ENCODE results near the gene GPR176.
A peak's percentile ranks its signal among the peaks of the same experiment; 100 is the strongest.

Gene GPR176

GRCh38 chr15:39926526-39926925 lies 6.5 kb upstream of the GPR176 start (continued):
- TF ChIP-seq ZNF311 (tag by site-specific recombination; IDR thresholded peaks at IDR 0.05; ENCODE audit: borderline replicate concordance) = no peak

DNA sequence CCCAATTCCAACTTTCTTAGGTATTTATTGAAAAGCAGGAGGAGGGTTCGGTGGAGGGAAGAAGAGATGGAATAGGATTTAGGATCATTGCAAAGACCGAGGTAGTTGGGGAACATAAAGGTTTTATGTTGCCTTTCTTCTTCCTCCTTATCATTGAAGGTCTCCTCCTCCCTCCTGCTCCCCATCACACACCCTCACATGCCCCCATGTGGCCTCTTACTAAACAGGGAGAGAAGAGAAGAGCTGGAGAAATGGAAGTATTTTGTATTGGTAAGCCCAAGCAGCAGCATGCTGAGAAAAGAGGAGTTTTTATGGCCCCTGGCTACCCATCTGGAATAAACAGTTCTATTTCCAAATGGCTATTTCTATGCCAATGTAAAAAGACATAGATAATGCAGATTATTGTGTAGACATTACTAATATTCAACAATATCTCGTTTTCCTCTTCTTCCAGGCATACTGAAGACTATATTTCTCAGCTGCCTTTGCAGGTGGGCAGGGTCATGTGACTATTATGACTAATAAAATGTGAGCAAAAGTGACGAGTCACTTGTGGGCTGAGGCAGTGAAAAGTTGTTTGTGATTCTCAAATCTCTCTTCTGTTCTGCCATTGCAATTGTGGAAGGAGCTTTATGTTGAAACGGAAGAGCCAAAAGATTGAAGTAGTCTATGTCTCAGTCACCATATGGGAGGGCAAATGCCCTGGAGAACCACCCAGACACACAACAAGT lies 5.2 kb upstream of the GPR176 start:
- Histone ChIP-seq H3K9me3 (ENCODE audit: control insufficient read depth, insufficient read depth, low read depth, low read length) (no peaks in the 10 kb centered on the region), H3K4me3 (ENCODE audit: low read depth, low read length) (no peak overlapping the region), H3K4me1 (ENCODE audit: control insufficient read depth, insufficient read depth, low read length) (no peaks in the 10 kb centered on the region), H3K36me3 (ENCODE audit: control insufficient read depth in 2 of 2, insufficient read depth in 1 of 2, low read length in 2 of 2) (no peaks in the 10 kb centered on the region), H3K27ac (ENCODE audit: extremely low read depth, low read depth, low read length) (no peak overlapping the region)
- 0 out of 2 replicates have a peak, but pooled peaks have one; percentile 8 for TF ChIP-seq SP7 (tag by site-specific recombination; IDR thresholded peaks at IDR 0.05)
- TF ChIP-seq, protein P1, sequence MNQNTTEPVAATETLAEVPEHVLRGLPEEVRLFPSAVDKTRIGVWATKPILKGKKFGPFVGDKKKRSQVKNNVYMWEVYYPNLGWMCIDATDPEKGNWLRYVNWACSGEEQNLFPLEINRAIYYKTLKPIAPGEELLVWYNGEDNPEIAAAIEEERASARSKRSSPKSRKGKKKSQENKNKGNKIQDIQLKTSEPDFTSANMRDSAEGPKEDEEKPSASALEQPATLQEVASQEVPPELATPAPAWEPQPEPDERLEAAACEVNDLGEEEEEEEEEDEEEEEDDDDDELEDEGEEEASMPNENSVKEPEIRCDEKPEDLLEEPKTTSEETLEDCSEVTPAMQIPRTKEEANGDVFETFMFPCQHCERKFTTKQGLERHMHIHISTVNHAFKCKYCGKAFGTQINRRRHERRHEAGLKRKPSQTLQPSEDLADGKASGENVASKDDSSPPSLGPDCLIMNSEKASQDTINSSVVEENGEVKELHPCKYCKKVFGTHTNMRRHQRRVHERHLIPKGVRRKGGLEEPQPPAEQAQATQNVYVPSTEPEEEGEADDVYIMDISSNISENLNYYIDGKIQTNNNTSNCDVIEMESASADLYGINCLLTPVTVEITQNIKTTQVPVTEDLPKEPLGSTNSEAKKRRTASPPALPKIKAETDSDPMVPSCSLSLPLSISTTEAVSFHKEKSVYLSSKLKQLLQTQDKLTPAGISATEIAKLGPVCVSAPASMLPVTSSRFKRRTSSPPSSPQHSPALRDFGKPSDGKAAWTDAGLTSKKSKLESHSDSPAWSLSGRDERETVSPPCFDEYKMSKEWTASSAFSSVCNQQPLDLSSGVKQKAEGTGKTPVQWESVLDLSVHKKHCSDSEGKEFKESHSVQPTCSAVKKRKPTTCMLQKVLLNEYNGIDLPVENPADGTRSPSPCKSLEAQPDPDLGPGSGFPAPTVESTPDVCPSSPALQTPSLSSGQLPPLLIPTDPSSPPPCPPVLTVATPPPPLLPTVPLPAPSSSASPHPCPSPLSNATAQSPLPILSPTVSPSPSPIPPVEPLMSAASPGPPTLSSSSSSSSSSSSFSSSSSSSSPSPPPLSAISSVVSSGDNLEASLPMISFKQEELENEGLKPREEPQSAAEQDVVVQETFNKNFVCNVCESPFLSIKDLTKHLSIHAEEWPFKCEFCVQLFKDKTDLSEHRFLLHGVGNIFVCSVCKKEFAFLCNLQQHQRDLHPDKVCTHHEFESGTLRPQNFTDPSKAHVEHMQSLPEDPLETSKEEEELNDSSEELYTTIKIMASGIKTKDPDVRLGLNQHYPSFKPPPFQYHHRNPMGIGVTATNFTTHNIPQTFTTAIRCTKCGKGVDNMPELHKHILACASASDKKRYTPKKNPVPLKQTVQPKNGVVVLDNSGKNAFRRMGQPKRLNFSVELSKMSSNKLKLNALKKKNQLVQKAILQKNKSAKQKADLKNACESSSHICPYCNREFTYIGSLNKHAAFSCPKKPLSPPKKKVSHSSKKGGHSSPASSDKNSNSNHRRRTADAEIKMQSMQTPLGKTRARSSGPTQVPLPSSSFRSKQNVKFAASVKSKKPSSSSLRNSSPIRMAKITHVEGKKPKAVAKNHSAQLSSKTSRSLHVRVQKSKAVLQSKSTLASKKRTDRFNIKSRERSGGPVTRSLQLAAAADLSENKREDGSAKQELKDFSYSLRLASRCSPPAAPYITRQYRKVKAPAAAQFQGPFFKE (tag by site-specific recombination; IDR thresholded peaks at IDR 0.05; ENCODE audit: borderline replicate concordance) = no peak
- TF ChIP-seq CTCF (tag by site-specific recombination; IDR thresholded peaks at IDR 0.05) = peak; percentile 17; the same call in 1 of the 2 replicates
- ChIA-PET POLR2A (interaction anchor here (0.7 to 1.5 kb wide), 2 partner anchors 9 kb away, joined by 3 read pairs; partner anchors contain the start of gene EIF2AK4), CTCF (interaction anchor here (0.6 kb wide), 1 partner anchor 35 kb away, joined by 3 read pairs; no protein-coding TSS in a partner anchor)

- H3K36me3 ChIP-seq (ENCODE audit: control insufficient read depth in 2 of 2, insufficient read depth in 1 of 2, low read length in 2 of 2) = no peaks in the 10 kb centered on the region
- no peak overlapping the region for H3K4me3 ChIP-seq (ENCODE audit: low read depth, low read length)
- ChIA-PET POLR2A (interaction anchor here (1.5 kb wide), 1 partner anchor 9 kb away, joined by 3 read pairs; the partner anchor contains the start of gene EIF2AK4), CTCF (no interaction called here)
- no peaks in the 10 kb centered on the region for H3K4me1 ChIP-seq (ENCODE audit: control insufficient read depth, insufficient read depth, low read length)
- H3K27ac ChIP-seq (ENCODE audit: extremely low read depth, low read depth, low read length) = no peak overlapping the region
- H3K9me3 ChIP-seq (ENCODE audit: control insufficient read depth, insufficient read depth, low read depth, low read length) = no peaks in the 10 kb centered on the region
- no peak for TF ChIP-seq ZBTB1 (tag by site-specific recombination; IDR thresholded peaks at IDR 0.05)
- TF ChIP-seq ZFP37 (tag by site-specific recombination; IDR thresholded peaks at IDR 0.05) = no peak
- TF ChIP-seq ZNF837 (tag by site-specific recombination; IDR thresholded peaks at IDR 0.05) = no peak
- no peak for TF ChIP-seq ZNF138 (tag by site-specific recombination; IDR thresholded peaks at IDR 0.05; ENCODE audit: borderline replicate concordance)
- no peak for TF ChIP-seq ZBTB11 (tag by site-specific recombination; conservative IDR thresholded peaks at IDR 0.05; ENCODE audit: low read depth)
- TF ChIP-seq ZNF354C (tag by site-specific recombination; IDR thresholded peaks at IDR 0.05; ENCODE audit: borderline replicate concordance, low read depth) = no peak
- no peak for TF ChIP-seq ZNF239 (tag by site-specific recombination; IDR thresholded peaks at IDR 0.05)
- no peak for TF ChIP-seq SETDB1 (IDR thresholded peaks at IDR 0.05; ENCODE audit: insufficient read length, low read length)
- no peak for TF ChIP-seq ZNF658 (tag by site-specific recombination; IDR thresholded peaks at IDR 0.05)
- TF ChIP-seq ZSCAN16 (tag by site-specific recombination; IDR thresholded peaks at IDR 0.05) = no peak
- no peak for TF ChIP-seq ZBTB7A (tag by site-specific recombination; IDR thresholded peaks at IDR 0.05; ENCODE audit: low read depth)
- no peak for TF ChIP-seq SCRT1 (tag by site-specific recombination; IDR thresholded peaks at IDR 0.05; ENCODE audit: borderline replicate concordance)
- no peak for TF ChIP-seq ZEB2 (tag by site-specific recombination; IDR thresholded peaks at IDR 0.05)
- TF ChIP-seq SALL2 (tag by site-specific recombination; IDR thresholded peaks at IDR 0.05; ENCODE audit: borderline replicate concordance) = no peak
- TF ChIP-seq ZXDB (tag by site-specific recombination; IDR thresholded peaks at IDR 0.05) = no peak
- no peak for TF ChIP-seq ZNF76 (tag by site-specific recombination; IDR thresholded peaks at IDR 0.05; ENCODE audit: borderline replicate concordance, low read depth)
- TF ChIP-seq ZNF391 (tag by site-specific recombination; IDR thresholded peaks at IDR 0.05; ENCODE audit: borderline replicate concordance, low read depth) = no peak
- no peak for TF ChIP-seq ZNF2 (tag by site-specific recombination; IDR thresholded peaks at IDR 0.05)
These were observed 4.4 kb upstream of the GPR176 start for GRCh38 chr15:39924437-39924836.
